Loucy (cell line): ENCODE results near the gene CCT3.

Experiments
- CTCF ChIP-seq: fragments of 200-600 bp; sonication (generic); conservative IDR thresholded peaks from 2 replicates; pipeline ENCODE4 v1.5.1; 2014; ENCODE audit warnings: mild to moderate bottlenecking, antibody characterized with exemption, low read length
- EZH2phosphoT487 ChIP-seq: fragments of 200-600 bp; IDR thresholded peaks from 2 replicates; pipeline ENCODE4 v1.6.1; 2018; ENCODE audit warnings: antibody characterized with exemption, mild to moderate bottlenecking, moderate library complexity, borderline replicate concordance

- TF ChIP-seq CTCF, result no peak
- no peak for TF ChIP-seq EZH2phosphoT487
Measured at GRCh38 chr1:156293098-156293434, 45.0 kb downstream of the CCT3 start.
